ENCODE measurements around the gene ACRBP. TPM values are rescaled to one million over a fixed set of nuclear protein-coding genes. Genes with fewer than 3 reads are reported as not detected.
"Not testable (repeated sequence)": the region's sequence is repeated elsewhere in the genome, so short reads cannot be mapped to it uniquely, and the experiment has no call there.

The ACRBP gene
- total and polyA plus RNA-seq, 7 donors = 0.29 to 0.99 (median 0.82) TPM; not detected in 1

- peak; percentile 25 to 52 for DNase-seq
- H3K27ac ChIP-seq = peak overlapping the region; percentile 94
- H3K36me3 ChIP-seq (ENCODE audit: insufficient read depth in 1 of 2, low read depth in 1 of 2) = peaks cover 5 to 34% of the 10 kb centered on the region in 2 donors
- H3K27me3 ChIP-seq (ENCODE audit: insufficient read depth in 3 of 3, low read length in 2 of 3) = no peaks in the 10 kb centered on the region
- H3K9me3 ChIP-seq = no peaks in the 10 kb centered on the region
- H3K4me3 ChIP-seq = peak overlapping the region; percentile 93
- TF ChIP-seq, protein P1, sequence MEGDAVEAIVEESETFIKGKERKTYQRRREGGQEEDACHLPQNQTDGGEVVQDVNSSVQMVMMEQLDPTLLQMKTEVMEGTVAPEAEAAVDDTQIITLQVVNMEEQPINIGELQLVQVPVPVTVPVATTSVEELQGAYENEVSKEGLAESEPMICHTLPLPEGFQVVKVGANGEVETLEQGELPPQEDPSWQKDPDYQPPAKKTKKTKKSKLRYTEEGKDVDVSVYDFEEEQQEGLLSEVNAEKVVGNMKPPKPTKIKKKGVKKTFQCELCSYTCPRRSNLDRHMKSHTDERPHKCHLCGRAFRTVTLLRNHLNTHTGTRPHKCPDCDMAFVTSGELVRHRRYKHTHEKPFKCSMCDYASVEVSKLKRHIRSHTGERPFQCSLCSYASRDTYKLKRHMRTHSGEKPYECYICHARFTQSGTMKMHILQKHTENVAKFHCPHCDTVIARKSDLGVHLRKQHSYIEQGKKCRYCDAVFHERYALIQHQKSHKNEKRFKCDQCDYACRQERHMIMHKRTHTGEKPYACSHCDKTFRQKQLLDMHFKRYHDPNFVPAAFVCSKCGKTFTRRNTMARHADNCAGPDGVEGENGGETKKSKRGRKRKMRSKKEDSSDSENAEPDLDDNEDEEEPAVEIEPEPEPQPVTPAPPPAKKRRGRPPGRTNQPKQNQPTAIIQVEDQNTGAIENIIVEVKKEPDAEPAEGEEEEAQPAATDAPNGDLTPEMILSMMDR (IDR thresholded peaks at IDR 0.05) = no peak
- ATAC-seq = peak in 3 of 4 donors; percentile 2 to 41 (median 4)
- 6 to 13% (median 9%) methylated on average over 18 of the region's 18 CpGs for WGBS, 3 donors
- H3K4me1 ChIP-seq = peaks cover 37% of the 10 kb centered on the region
- intact Hi-C loops (cut with DNase I) = loop anchor here in 1 of 2 donors (5.0 kb wide), 1 partner anchor 38 kb away; the partner anchor contains the start of gene NOP2
Measured at GRCh38 chr12:6605421-6606330, 41.6 kb downstream of the ACRBP start.

DNA sequence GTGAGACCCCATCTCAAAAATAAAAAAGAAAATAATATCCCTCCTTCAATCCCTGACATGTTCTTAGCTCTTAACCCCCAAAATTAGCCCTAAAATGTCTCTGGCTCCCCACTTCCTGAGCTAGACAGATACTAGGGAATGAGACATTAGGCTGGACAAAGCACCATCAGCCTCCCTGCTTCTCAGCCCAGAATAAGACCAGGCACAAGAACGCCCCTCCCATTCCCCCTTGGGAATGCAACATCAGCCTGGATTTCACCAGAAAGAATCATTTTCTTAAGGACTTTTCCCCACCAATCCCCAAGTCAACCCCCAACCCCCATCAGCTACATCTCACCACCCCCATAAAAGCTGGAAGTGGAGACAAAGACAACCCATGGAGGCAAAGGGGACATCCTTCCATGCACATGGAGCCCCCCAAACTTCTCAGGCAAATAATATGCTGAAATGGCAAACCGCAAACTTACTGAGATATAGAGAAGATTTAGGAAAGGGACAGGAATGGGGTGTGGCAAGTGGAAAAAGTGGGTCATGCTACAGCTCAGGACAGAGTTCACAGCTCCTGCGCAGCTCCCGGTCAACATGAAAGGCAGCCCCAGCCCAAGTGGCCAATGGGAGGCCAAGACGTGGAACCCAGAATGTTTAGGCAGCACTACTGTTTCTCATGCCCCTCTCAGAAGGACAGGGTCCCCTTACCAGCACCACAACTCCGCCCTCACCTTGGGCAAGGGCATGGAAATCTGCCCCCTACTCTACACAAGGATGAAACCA, 42.8 kb downstream of the ACRBP start:
- DNase-seq = peak in 1 of 2 donors; percentile 53
- WGBS, 3 donors = 52 to 73% (median 66%) methylated on average over 6 of the region's 6 CpGs
- Histone ChIP-seq H3K27ac (peak overlapping the region; percentile 94), H3K27me3 (ENCODE audit: insufficient read depth in 3 of 3, low read length in 2 of 3) (no peaks in the 10 kb centered on the region), H3K9me3 (no peaks in the 10 kb centered on the region), H3K4me3 (peak overlapping the region; percentile 93), H3K36me3 (ENCODE audit: insufficient read depth in 1 of 2, low read depth in 1 of 2) (peaks cover 10 to 47% of the 10 kb centered on the region in 2 donors), H3K4me1 (peaks cover 37% of the 10 kb centered on the region)
- no peak for ATAC-seq
- intact Hi-C loops (cut with DNase I) = loop anchor here in 1 of 2 donors (5.0 kb wide), 1 partner anchor 37 kb away; the partner anchor contains the start of gene NOP2
- TF ChIP-seq, protein P1 (IDR thresholded peaks at IDR 0.05) = no peak

DNA sequence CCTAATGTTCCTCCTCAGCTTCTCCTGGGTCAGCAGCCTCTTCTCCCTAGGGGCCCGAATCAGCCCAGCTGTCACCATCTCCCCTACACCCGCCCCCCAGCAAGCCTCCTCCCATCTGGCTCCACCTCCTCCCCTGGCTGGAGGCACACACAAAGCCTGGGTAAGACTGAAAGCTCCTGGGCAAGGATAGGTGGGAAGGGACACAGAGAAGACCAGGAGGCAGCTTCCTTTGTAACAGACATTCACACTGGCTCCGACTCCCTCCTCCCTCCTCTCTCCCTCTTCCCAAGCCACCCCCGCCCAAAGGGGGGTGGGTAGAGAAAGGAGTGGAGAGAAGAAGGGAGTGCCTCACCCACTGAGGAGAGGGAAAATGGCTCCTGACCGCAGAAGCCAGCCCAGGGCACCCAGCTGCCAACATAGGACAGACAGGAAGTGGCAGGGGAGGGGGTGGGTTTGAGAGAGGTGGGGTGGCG, 44.1 kb downstream of the ACRBP start:
- H3K4me3 ChIP-seq = peak overlapping the region; percentile 33

GRCh38 chr12:6602526-6602925, 44.7 kb downstream of the ACRBP start:
- Histone ChIP-seq H3K27me3 (ENCODE audit: insufficient read depth in 3 of 3, low read length in 2 of 3) (no peaks in the 10 kb centered on the region), H3K36me3 (ENCODE audit: insufficient read depth in 1 of 2, low read depth in 1 of 2) (peaks cover 18 to 66% of the 10 kb centered on the region in 2 donors), H3K9me3 (no peaks in the 10 kb centered on the region), H3K4me3 (peak overlapping the region; percentile 33), H3K4me1 (peaks cover 37% of the 10 kb centered on the region), H3K27ac (peak overlapping the region; percentile 9)
- no peak for DNase-seq
- ATAC-seq = no peak
- TF ChIP-seq, protein P1 (IDR thresholded peaks at IDR 0.05) = no peak
- intact Hi-C loops (cut with DNase I) = no loop called here
- 39 to 47% (median 44%) methylated on average over 3 of the region's 3 CpGs for WGBS, 3 donors

More for the DNA sequence above, 44.1 kb downstream of the ACRBP start:
- H3K36me3 ChIP-seq (ENCODE audit: insufficient read depth in 1 of 2, low read depth in 1 of 2) = peaks cover 14 to 60% of the 10 kb centered on the region in 2 donors
- 24 to 40% (median 31%) methylated on average over 5 to 6 of the region's 6 CpGs for WGBS, 3 donors
- no peak overlapping the region for H3K27ac ChIP-seq
- ATAC-seq = no peak
- DNase-seq = peak; percentile 50 to 82
- H3K27me3 ChIP-seq (ENCODE audit: insufficient read depth in 3 of 3, low read length in 2 of 3) = no peaks in the 10 kb centered on the region
- intact Hi-C loops (cut with DNase I) = no loop called here
- H3K4me1 ChIP-seq = peaks cover 37% of the 10 kb centered on the region
- no peaks in the 10 kb centered on the region for H3K9me3 ChIP-seq
- TF ChIP-seq, protein P1 (IDR thresholded peaks at IDR 0.05) = no peak

DNA sequence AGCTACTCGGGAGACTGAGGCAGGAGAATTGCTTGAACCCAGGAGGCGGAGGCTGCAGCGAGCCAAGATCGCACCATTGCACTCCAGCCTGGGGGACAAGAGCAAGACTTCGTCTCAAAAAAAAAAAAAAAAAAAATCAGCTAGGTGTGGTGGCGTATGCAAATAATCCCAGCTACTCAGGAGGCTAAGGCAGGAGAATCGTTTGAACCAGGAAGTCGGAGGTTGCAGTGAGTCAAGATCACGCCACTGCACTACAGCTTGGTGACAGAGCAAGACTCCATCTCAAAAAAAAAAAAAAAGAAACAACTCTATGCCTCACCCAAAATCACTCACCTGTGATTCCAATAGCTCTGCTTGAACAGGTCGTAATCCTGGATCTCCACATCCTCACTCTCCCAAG, 51.6 kb downstream of the ACRBP start:
- H3K27me3 ChIP-seq (ENCODE audit: insufficient read depth in 3 of 3, low read length in 2 of 3); H3K27ac ChIP-seq; DNase-seq; H3K4me3 ChIP-seq; H3K9me3 ChIP-seq; intact Hi-C loops (cut with DNase I); ATAC-seq; H3K4me1 ChIP-seq: not testable (repeated sequence)
- peaks cover 43 to 100% of the 10 kb centered on the region in 2 donors for H3K36me3 ChIP-seq (ENCODE audit: insufficient read depth in 1 of 2, low read depth in 1 of 2)
- 87 to 94% (median 88%) methylated on average over 9 to 10 of the region's 10 CpGs for WGBS, 3 donors

Measured in psoas muscle (tissue), 8 donors.